Measurements from ENCODE around the gene STUM.
A peak's percentile ranks its signal among the peaks of the same experiment; 100 is the strongest.

The STUM gene

GRCh38 chr1:226574591-226575435 is 26.2 kb downstream of the STUM start:
- H2BK5ac ChIP-seq (ENCODE audit: low read length), result no peak overlapping the region
- no peak overlapping the region for H3K9ac ChIP-seq (ENCODE audit: low read depth, low read length, poor library complexity)
- H3K27ac ChIP-seq (replicated peaks; ENCODE audit: low read length), result no peak overlapping the region
- no peak overlapping the region for H3K23ac ChIP-seq (ENCODE audit: low read depth, low read length, poor library complexity)
- no peak overlapping the region for H3K4me3 ChIP-seq (ENCODE audit: low read length in 2 of 2)
- H3K9me3 ChIP-seq (replicated peaks in 1 of 2; ENCODE audit: control insufficient read depth in 2 of 2, insufficient read depth in 1 of 2, low read depth in 1 of 2, low read length in 2 of 2), result no peaks in the 10 kb centered on the region
- no peak overlapping the region for H2BK15ac ChIP-seq (ENCODE audit: low read length)
- peaks cover 5 to 16% of the 10 kb centered on the region in 2 donors for H3K4me1 ChIP-seq (ENCODE audit: control insufficient read depth in 2 of 2, insufficient read depth in 1 of 2, low read depth in 1 of 2, low read length in 2 of 2)
- no peak overlapping the region for H4K8ac ChIP-seq (ENCODE audit: low read depth, low read length)
- no peak overlapping the region for H4K91ac ChIP-seq (ENCODE audit: low read depth, low read length, poor library complexity)
- no peak overlapping the region for H3K4me2 ChIP-seq (ENCODE audit: insufficient read depth, low read length, poor library complexity, severe bottlenecking)
- H2BK120ac ChIP-seq (ENCODE audit: low read depth, low read length), result no peak overlapping the region
- WGBS, 2 donors (ENCODE audit: extremely low coverage in 2 of 2, insufficient read length in 2 of 2, insufficient replicate concordance in 1 of 2), result no CpG with 5 or more reads among the region's 21 CpGs
- H3K79me1 ChIP-seq (ENCODE audit: low read depth, low read length), result no peaks in the 10 kb centered on the region
- no peak overlapping the region for H2AFZ ChIP-seq (ENCODE audit: low read length)
- no peak overlapping the region for H2BK12ac ChIP-seq (ENCODE audit: low read length)
- no peak overlapping the region for H3K14ac ChIP-seq (ENCODE audit: low read length)
- DNase-seq (ENCODE audit: low spot score), result no peak
- peak overlapping the region; percentile 56 for H3K18ac ChIP-seq (ENCODE audit: low read length)
- H3K27me3 ChIP-seq (ENCODE audit: control insufficient read depth in 3 of 3, insufficient read depth in 3 of 3, low read depth in 1 of 3, low read length in 3 of 3), result peaks cover 0 to 27% (median 0%) of the 10 kb centered on the region in 3 experiments
- H2AK5ac ChIP-seq (ENCODE audit: low read depth, low read length), result peak overlapping the region; percentile 68
- H3K36me3 ChIP-seq (replicated peaks in 1 of 2; ENCODE audit: control insufficient read depth in 2 of 2, insufficient read depth in 2 of 2, low read length in 2 of 2), result no peaks in the 10 kb centered on the region
- H3K4ac ChIP-seq (ENCODE audit: low read length), result no peak overlapping the region

GRCh38 chr1:226575436-226575720 is 26.8 kb downstream of the STUM start:
- no peak overlapping the region for H3K27ac ChIP-seq (replicated peaks; ENCODE audit: low read length)
- H3K4me3 ChIP-seq (ENCODE audit: low read length in 2 of 2), result no peak overlapping the region
- no peak overlapping the region for H2BK5ac ChIP-seq (ENCODE audit: low read length)
- H3K79me1 ChIP-seq (ENCODE audit: low read depth, low read length), result no peaks in the 10 kb centered on the region
- no peak overlapping the region for H3K4me2 ChIP-seq (ENCODE audit: insufficient read depth, low read length, poor library complexity, severe bottlenecking)
- no peak overlapping the region for H2BK12ac ChIP-seq (ENCODE audit: low read length)
- no peak overlapping the region for H2BK15ac ChIP-seq (ENCODE audit: low read length)
- WGBS, 2 donors (ENCODE audit: extremely low coverage in 2 of 2, insufficient read length in 2 of 2, insufficient replicate concordance in 1 of 2), result no CpG with 5 or more reads among the region's 4 CpGs
- no peak overlapping the region for H3K9ac ChIP-seq (ENCODE audit: low read depth, low read length, poor library complexity)
- no peak overlapping the region for H2AFZ ChIP-seq (ENCODE audit: low read length)
- H3K4ac ChIP-seq (ENCODE audit: low read length), result no peak overlapping the region
- H3K14ac ChIP-seq (ENCODE audit: low read length), result no peak overlapping the region
- no peaks in the 10 kb centered on the region for H3K36me3 ChIP-seq (replicated peaks in 1 of 2; ENCODE audit: control insufficient read depth in 2 of 2, insufficient read depth in 2 of 2, low read length in 2 of 2)
- no peak overlapping the region for H3K23ac ChIP-seq (ENCODE audit: low read depth, low read length, poor library complexity)
- no peak for DNase-seq (ENCODE audit: low spot score)
- H3K18ac ChIP-seq (ENCODE audit: low read length), result no peak overlapping the region
- no peaks in the 10 kb centered on the region for H3K9me3 ChIP-seq (replicated peaks in 1 of 2; ENCODE audit: control insufficient read depth in 2 of 2, insufficient read depth in 1 of 2, low read depth in 1 of 2, low read length in 2 of 2)
- no peak overlapping the region for H2BK120ac ChIP-seq (ENCODE audit: low read depth, low read length)
- H4K91ac ChIP-seq (ENCODE audit: low read depth, low read length, poor library complexity), result no peak overlapping the region
- H3K4me1 ChIP-seq (ENCODE audit: control insufficient read depth in 2 of 2, insufficient read depth in 1 of 2, low read depth in 1 of 2, low read length in 2 of 2), result peaks cover 5 to 11% of the 10 kb centered on the region in 2 donors
- peaks cover 0 to 27% (median 0%) of the 10 kb centered on the region in 3 experiments for H3K27me3 ChIP-seq (ENCODE audit: control insufficient read depth in 3 of 3, insufficient read depth in 3 of 3, low read depth in 1 of 3, low read length in 3 of 3)
- H2AK5ac ChIP-seq (ENCODE audit: low read depth, low read length), result peak overlapping the region; percentile 68
- no peak overlapping the region for H4K8ac ChIP-seq (ENCODE audit: low read depth, low read length)

GRCh38 chr1:226575739-226576378 is 27.3 kb downstream of the STUM start:
- Histone ChIP-seq H3K9ac (ENCODE audit: low read depth, low read length, poor library complexity) (no peak overlapping the region), H2AFZ (ENCODE audit: low read length) (no peak overlapping the region), H2BK5ac (ENCODE audit: low read length) (no peak overlapping the region), H3K4me3 (ENCODE audit: low read length in 2 of 2) (no peak overlapping the region), H3K18ac (ENCODE audit: low read length) (no peak overlapping the region), H3K79me1 (ENCODE audit: low read depth, low read length) (no peaks in the 10 kb centered on the region), H3K14ac (ENCODE audit: low read length) (no peak overlapping the region), H3K27ac (replicated peaks; ENCODE audit: low read length) (no peak overlapping the region), H3K4ac (ENCODE audit: low read length) (no peak overlapping the region), H3K4me2 (ENCODE audit: insufficient read depth, low read length, poor library complexity, severe bottlenecking) (no peak overlapping the region), H2BK120ac (ENCODE audit: low read depth, low read length) (no peak overlapping the region), H4K91ac (ENCODE audit: low read depth, low read length, poor library complexity) (no peak overlapping the region), H4K8ac (ENCODE audit: low read depth, low read length) (no peak overlapping the region), H3K27me3 (ENCODE audit: control insufficient read depth in 3 of 3, insufficient read depth in 3 of 3, low read depth in 1 of 3, low read length in 3 of 3) (peaks cover 0 to 27% (median 0%) of the 10 kb centered on the region in 3 experiments), H2AK5ac (ENCODE audit: low read depth, low read length) (no peak overlapping the region), H2BK15ac (ENCODE audit: low read length) (no peak overlapping the region), H3K36me3 (replicated peaks in 1 of 2; ENCODE audit: control insufficient read depth in 2 of 2, insufficient read depth in 2 of 2, low read length in 2 of 2) (no peaks in the 10 kb centered on the region), H2BK12ac (ENCODE audit: low read length) (no peak overlapping the region), H3K23ac (ENCODE audit: low read depth, low read length, poor library complexity) (no peak overlapping the region), H3K9me3 (replicated peaks in 1 of 2; ENCODE audit: control insufficient read depth in 2 of 2, insufficient read depth in 1 of 2, low read depth in 1 of 2, low read length in 2 of 2) (no peaks in the 10 kb centered on the region), H3K4me1 (ENCODE audit: control insufficient read depth in 2 of 2, insufficient read depth in 1 of 2, low read depth in 1 of 2, low read length in 2 of 2) (peaks cover 5 to 11% of the 10 kb centered on the region in 2 donors)
- no peak for DNase-seq (ENCODE audit: low spot score)
- WGBS, 2 donors (ENCODE audit: extremely low coverage in 2 of 2, insufficient read length in 2 of 2, insufficient replicate concordance in 1 of 2), result no CpG with 5 or more reads among the region's 9 CpGs

- no peak overlapping the region for H3K9ac ChIP-seq (ENCODE audit: low read depth, low read length, poor library complexity)
Observed at GRCh38 chr1:226576601-226577000, 28.0 kb downstream of the STUM start.

More at GRCh38 chr1:226576601-226577000, 28.0 kb downstream of the STUM start:
- Histone ChIP-seq H4K91ac (ENCODE audit: low read depth, low read length, poor library complexity) (no peak overlapping the region), H3K23ac (ENCODE audit: low read depth, low read length, poor library complexity) (no peak overlapping the region), H3K27ac (replicated peaks; ENCODE audit: low read length) (no peak overlapping the region), H3K4me1 (ENCODE audit: control insufficient read depth in 2 of 2, insufficient read depth in 1 of 2, low read depth in 1 of 2, low read length in 2 of 2) (peaks cover 5 to 11% of the 10 kb centered on the region in 2 donors), H2AFZ (ENCODE audit: low read length) (no peak overlapping the region), H3K27me3 (ENCODE audit: control insufficient read depth in 3 of 3, insufficient read depth in 3 of 3, low read depth in 1 of 3, low read length in 3 of 3) (peaks cover 0 to 31% (median 0%) of the 10 kb centered on the region in 3 experiments), H3K18ac (ENCODE audit: low read length) (no peak overlapping the region), H2BK5ac (ENCODE audit: low read length) (no peak overlapping the region), H2BK120ac (ENCODE audit: low read depth, low read length) (no peak overlapping the region), H2BK12ac (ENCODE audit: low read length) (no peak overlapping the region), H3K14ac (ENCODE audit: low read length) (no peak overlapping the region), H2BK15ac (ENCODE audit: low read length) (no peak overlapping the region), H3K4ac (ENCODE audit: low read length) (no peak overlapping the region), H3K4me2 (ENCODE audit: insufficient read depth, low read length, poor library complexity, severe bottlenecking) (no peak overlapping the region), H3K9me3 (replicated peaks in 1 of 2; ENCODE audit: control insufficient read depth in 2 of 2, insufficient read depth in 1 of 2, low read depth in 1 of 2, low read length in 2 of 2) (no peaks in the 10 kb centered on the region), H3K36me3 (replicated peaks in 1 of 2; ENCODE audit: control insufficient read depth in 2 of 2, insufficient read depth in 2 of 2, low read length in 2 of 2) (no peaks in the 10 kb centered on the region), H3K4me3 (ENCODE audit: low read length in 2 of 2) (no peak overlapping the region), H3K79me1 (ENCODE audit: low read depth, low read length) (no peaks in the 10 kb centered on the region), H2AK5ac (ENCODE audit: low read depth, low read length) (no peak overlapping the region), H4K8ac (ENCODE audit: low read depth, low read length) (no peak overlapping the region)
- no CpG with 5 or more reads among the region's 3 CpGs for WGBS, 2 donors (ENCODE audit: extremely low coverage in 2 of 2, insufficient read length in 2 of 2, insufficient replicate concordance in 1 of 2)
- no peak for DNase-seq (ENCODE audit: low spot score)

All from neuronal stem cell (in vitro differentiated cells).